NCI-H146 treated with DMSO at 0.1 percent for 48 hours (cell line): ENCODE data around the gene ASPSCR1.

Source experiments
- DNase-seq: peaks from one replicate; lab custom pipeline; 2025; ENCODE audit not compliant: unreplicated experiment; lab: John Stamatoyannopoulos, UW

ASPSCR1 gene

GRCh38 chr17:82054351-82055022 lies 77.1 kb downstream of the ASPSCR1 start:
- no peak for DNase-seq

GRCh38 chr17:82055023-82055964 lies 77.9 kb downstream of the ASPSCR1 start:
- DNase-seq: no peak

GRCh38 chr17:82055965-82056728 lies 78.7 kb downstream of the ASPSCR1 start:
- no peak for DNase-seq

- DNase-seq: no peak
Observed at GRCh38 chr17:82056729-82057621, 79.5 kb downstream of the ASPSCR1 start.

- no peak for DNase-seq
Observed at GRCh38 chr17:82058230-82058854, 80.9 kb downstream of the ASPSCR1 start.

GRCh38 chr17:82058855-82059249 lies 81.4 kb downstream of the ASPSCR1 start:
- DNase-seq: no peak

- no peak for DNase-seq
Observed at GRCh38 chr17:82059272-82060000, 82.0 kb downstream of the ASPSCR1 start.

GRCh38 chr17:82060001-82060380 lies 82.6 kb downstream of the ASPSCR1 start:
- DNase-seq: no peak

- no peak for DNase-seq
Observed at GRCh38 chr17:82060614-82061013, 83.2 kb downstream of the ASPSCR1 start.

GRCh38 chr17:82061047-82061925 lies 83.9 kb downstream of the ASPSCR1 start:
- no peak for DNase-seq

GRCh38 chr17:82062076-82062983 lies 84.9 kb downstream of the ASPSCR1 start:
- DNase-seq: no peak

- no peak for DNase-seq
Observed at GRCh38 chr17:82062984-82063368, 85.5 kb downstream of the ASPSCR1 start.

- no peak for DNase-seq
Observed at GRCh38 chr17:82063424-82064415, 86.3 kb downstream of the ASPSCR1 start.

GRCh38 chr17:82064433-82065192 lies 87.2 kb downstream of the ASPSCR1 start:
- DNase-seq: peak; percentile 21

- DNase-seq: no peak
Observed at GRCh38 chr17:82065193-82065637, 87.8 kb downstream of the ASPSCR1 start.
